Dermis lymphatic vessel endothelial cell (primary cell): Measurements from ENCODE around the gene NUDT11. TPM values are rescaled to one million over a fixed set of nuclear protein-coding genes. Genes with fewer than 3 reads are reported as not detected.

Experiments
- total RNA-seq: library from RNA; depleted of rRNA; stranded (reverse); fragments of >200 nt; gene quantifications from 2 replicates; pipeline ENCODE4 v1.2.1, GENCODE V29; 2014

NUDT11 gene
- total RNA-seq, result 0.52 and 0.65 TPM in 2 replicates

GRCh38 chrX:51496501-51497291, at the start of gene NUDT11:
Gene NUDT11, minus strand, starts transcription at chrX:51496592. Its CDS starts 148 bp downstream, at chrX:51496444.

Other genes starting within 250 kb of the NUDT11 start
- under 0.01 and 0.11 TPM in 2 replicates for gene NUDT10, start 163.8 kb downstream of the NUDT11 start, total RNA-seq
- not detected in 2 replicates for gene CENPVL3, start 122.3 kb upstream of the NUDT11 start, total RNA-seq
- not detected in 2 replicates for gene CENPVL2, start 186.2 kb upstream of the NUDT11 start, total RNA-seq
- gene CENPVL1, start 213.9 kb upstream of the NUDT11 start, total RNA-seq, result not detected in 2 replicates
- 3.4 and 5.4 TPM in 2 replicates for gene GSPT2, start 246.8 kb upstream of the NUDT11 start, total RNA-seq